ENCODE results near the gene AKR1C1. TPM values are rescaled to one million over a fixed set of nuclear protein-coding genes. Genes with fewer than 3 reads are reported as not detected.
"Not testable (repeated sequence)": the region's sequence is repeated elsewhere in the genome, so short reads cannot be mapped to it uniquely, and the experiment has no call there.

The AKR1C1 gene
- total RNA-seq, 6 experiments from 2014 or later = 2.6 to 5.7 (median 4.8) TPM

GRCh38 chr10:4931587-4931986 lies 31.6 kb upstream of the AKR1C1 start:
- Mint-ChIP-seq H3K27me3 (ENCODE audit: insufficient read depth) (peaks cover 2% of the 10 kb centered on the region), H3K4me1 (ENCODE audit: low read depth) (no peaks in the 10 kb centered on the region), H3K36me3 (ENCODE audit: low read depth) (no peaks in the 10 kb centered on the region), H3K9me3 (no peaks in the 10 kb centered on the region; the same call in 1 of the 2 replicates), H3K4me3 (no peak overlapping the region), H3K27ac (no peak overlapping the region)
- no peak for TF ChIP-seq CTCF (IDR thresholded peaks at IDR 0.05)
- no peak for DNase-seq

- H3K9me3 Mint-ChIP-seq = no peaks in the 10 kb centered on the region
- H3K36me3 Mint-ChIP-seq (ENCODE audit: low read depth) = no peaks in the 10 kb centered on the region
- no peak for DNase-seq
- peaks cover 2% of the 10 kb centered on the region for H3K27me3 Mint-ChIP-seq (ENCODE audit: insufficient read depth)
- H3K4me1 Mint-ChIP-seq (ENCODE audit: low read depth) = peaks cover 8% of the 10 kb centered on the region
- no peak for TF ChIP-seq CTCF (IDR thresholded peaks at IDR 0.05)
- no peak overlapping the region for H3K27ac Mint-ChIP-seq
- H3K4me3 Mint-ChIP-seq = no peak overlapping the region
Measured at GRCh38 chr10:4934391-4934987, 28.7 kb upstream of the AKR1C1 start.

- no peak overlapping the region for H3K4me3 Mint-ChIP-seq
- DNase-seq = no peak
- H3K4me1 Mint-ChIP-seq (ENCODE audit: low read depth) = peaks cover 29% of the 10 kb centered on the region
- H3K9me3 Mint-ChIP-seq = no peaks in the 10 kb centered on the region
- H3K36me3 Mint-ChIP-seq (ENCODE audit: low read depth) = no peaks in the 10 kb centered on the region
- H3K27ac Mint-ChIP-seq = no peak overlapping the region
- H3K27me3 Mint-ChIP-seq (ENCODE audit: insufficient read depth) = peaks cover 2% of the 10 kb centered on the region
- no peak for TF ChIP-seq CTCF (IDR thresholded peaks at IDR 0.05)
Measured at GRCh38 chr10:4937346-4937745, 25.9 kb upstream of the AKR1C1 start.

GRCh38 chr10:4939224-4940072 lies 23.8 kb upstream of the AKR1C1 start:
- Mint-ChIP-seq H3K36me3 (ENCODE audit: low read depth) (no peaks in the 10 kb centered on the region), H3K4me1 (ENCODE audit: low read depth) (peaks cover 50% of the 10 kb centered on the region), H3K27ac (no peak overlapping the region), H3K4me3 (no peak overlapping the region), H3K9me3 (no peaks in the 10 kb centered on the region), H3K27me3 (ENCODE audit: insufficient read depth) (peaks cover 2% of the 10 kb centered on the region)
- peak; percentile 2 for DNase-seq
- no peak for TF ChIP-seq CTCF (IDR thresholded peaks at IDR 0.05)

GRCh38 chr10:4940073-4940428 lies 23.2 kb upstream of the AKR1C1 start:
- H3K27me3 Mint-ChIP-seq (ENCODE audit: insufficient read depth); H3K4me3 Mint-ChIP-seq; H3K9me3 Mint-ChIP-seq; H3K27ac Mint-ChIP-seq; DNase-seq; H3K36me3 Mint-ChIP-seq (ENCODE audit: low read depth): not testable (repeated sequence)
- H3K4me1 Mint-ChIP-seq (ENCODE audit: low read depth) = peaks cover 54% of the 10 kb centered on the region

- peaks cover 54% of the 10 kb centered on the region for H3K4me1 Mint-ChIP-seq (ENCODE audit: low read depth)
- H3K36me3 Mint-ChIP-seq (ENCODE audit: low read depth); DNase-seq; H3K4me3 Mint-ChIP-seq; H3K9me3 Mint-ChIP-seq; H3K27me3 Mint-ChIP-seq (ENCODE audit: insufficient read depth); H3K27ac Mint-ChIP-seq: not testable (repeated sequence)
Measured at GRCh38 chr10:4940909-4941308, 22.3 kb upstream of the AKR1C1 start.
